Uterus (tissue), 4 donors: Measurements from ENCODE around the gene SFSWAP. TPM values are rescaled to one million over a fixed set of nuclear protein-coding genes. Genes with fewer than 3 reads are reported as not detected.

Experiments
- DNase-seq, 2 donors: peaks; one replicate each; pipeline ENCODE4 v3.0.0-alpha.2; 2019 to 2020
- H3K27ac ChIP-seq, 2 donors: fragments of 200-600 bp; sonication (generic); 1 replicate in 1 of 2; 2 replicates in 1 of 2; pipeline ENCODE4 v1.5.1; 2016 to 2018
- H3K27me3 ChIP-seq, 2 donors: fragments of 200-600 bp; sonication (generic); one replicate each; pipeline ENCODE4 v1.5.1; 2018 to 2019; ENCODE audit warnings: control low read depth in 1 of 2
- H3K36me3 ChIP-seq, 2 donors: fragments of 200-600 bp; sonication (generic); one replicate each; pipeline ENCODE4 v1.5.1; 2019; ENCODE audit warnings: control low read depth in 1 of 2
- H3K4me1 ChIP-seq, 2 donors: fragments of 200-600 bp; sonication (generic); one replicate each; pipeline ENCODE4 v1.5.1; 2018 to 2019; ENCODE audit warnings: control low read depth in 1 of 2
- H3K4me3 ChIP-seq, 2 donors: fragments of 200-600 bp; sonication (generic); 1 replicate in 1 of 2; 2 replicates in 1 of 2; pipeline ENCODE4 v1.5.1; 2018 to 2019; ENCODE audit warnings: mild to moderate bottlenecking in 1 of 2
- H3K9me3 ChIP-seq, 2 donors: fragments of 200-600 bp; sonication (generic); one replicate each; pipeline ENCODE4 v1.5.1; 2019; ENCODE audit warnings: control low read depth in 1 of 2
- POLR2A ChIP-seq, 2 donors: fragments of 450-650 bp; IDR thresholded peaks; one replicate each; pipeline ENCODE4 v1.6.1; 2016; ENCODE audit warnings: antibody characterized with exemption in 2 of 2, mild to moderate bottlenecking in 1 of 2, moderate library complexity in 1 of 2
- intact Hi-C: fragments of 100-400 bp; cut with DNase I; formaldehyde crosslinking; loops from one replicate; pipeline ENCODE4 v1.15.1; 2023; ENCODE audit warnings: low total_unique reads
- total RNA-seq, 4 donors: library from RNA; depleted of rRNA in 3 of 4; stranded (reverse); fragments of >200 nt in 3 of 4; gene quantifications; one replicate each; pipeline versions ENCODE4 v1.1.0 to v1.2.4, GENCODE V29; 2014 to 2023
- TF ChIP-seq, protein P1 (sequence below), 4 experiments: fragments of 200-600 bp in 2 of 4; fragments of 450-650 bp in 2 of 4; sonication (generic) in 2 of 4; IDR thresholded peaks; one replicate each; pipeline ENCODE4 v1.5.1; 2016 to 2019; ENCODE audit warnings: antibody characterized with exemption in 4 of 4, mild to moderate bottlenecking in 2 of 4, moderate library complexity in 1 of 4
- donor health status: DM: yes; HTN: yes; CAD: no.

Gene SFSWAP
- total RNA-seq, 4 donors from 2014 or later: 25.3 to 78.1 (median 55.2) TPM

DNA sequence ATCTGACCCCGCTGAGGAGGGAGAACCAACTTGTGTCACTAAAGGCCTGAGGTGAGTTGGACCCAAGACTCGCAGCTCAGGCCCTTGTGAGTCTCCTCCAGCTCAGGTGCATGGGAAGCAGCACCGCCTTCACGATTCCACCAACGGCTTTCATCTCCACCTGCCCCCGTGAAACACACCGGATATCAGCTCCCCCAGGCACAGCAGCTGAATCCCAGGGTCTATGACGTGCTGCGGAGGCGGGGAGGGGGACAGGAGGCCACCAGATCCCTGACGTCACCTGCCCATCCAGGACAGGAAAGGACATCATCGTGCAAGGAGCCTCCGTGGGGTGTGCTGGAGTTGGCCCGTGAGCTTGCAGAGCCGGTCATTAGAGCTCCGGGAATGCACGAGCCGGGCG is 18.5 kb upstream of the SFSWAP start:
- Histone ChIP-seq H3K27ac (no peak overlapping the region), H3K9me3 (no peaks in the 10 kb centered on the region), H3K27me3 (no peaks in the 10 kb centered on the region), H3K4me3 (no peak overlapping the region), H3K4me1 (no peaks in the 10 kb centered on the region), H3K36me3 (no peaks in the 10 kb centered on the region)
- intact Hi-C loops: no loop called here
- TF ChIP-seq, protein P1, sequence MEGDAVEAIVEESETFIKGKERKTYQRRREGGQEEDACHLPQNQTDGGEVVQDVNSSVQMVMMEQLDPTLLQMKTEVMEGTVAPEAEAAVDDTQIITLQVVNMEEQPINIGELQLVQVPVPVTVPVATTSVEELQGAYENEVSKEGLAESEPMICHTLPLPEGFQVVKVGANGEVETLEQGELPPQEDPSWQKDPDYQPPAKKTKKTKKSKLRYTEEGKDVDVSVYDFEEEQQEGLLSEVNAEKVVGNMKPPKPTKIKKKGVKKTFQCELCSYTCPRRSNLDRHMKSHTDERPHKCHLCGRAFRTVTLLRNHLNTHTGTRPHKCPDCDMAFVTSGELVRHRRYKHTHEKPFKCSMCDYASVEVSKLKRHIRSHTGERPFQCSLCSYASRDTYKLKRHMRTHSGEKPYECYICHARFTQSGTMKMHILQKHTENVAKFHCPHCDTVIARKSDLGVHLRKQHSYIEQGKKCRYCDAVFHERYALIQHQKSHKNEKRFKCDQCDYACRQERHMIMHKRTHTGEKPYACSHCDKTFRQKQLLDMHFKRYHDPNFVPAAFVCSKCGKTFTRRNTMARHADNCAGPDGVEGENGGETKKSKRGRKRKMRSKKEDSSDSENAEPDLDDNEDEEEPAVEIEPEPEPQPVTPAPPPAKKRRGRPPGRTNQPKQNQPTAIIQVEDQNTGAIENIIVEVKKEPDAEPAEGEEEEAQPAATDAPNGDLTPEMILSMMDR (IDR thresholded peaks at IDR 0.05): no peak
- no peak for TF ChIP-seq POLR2A (IDR thresholded peaks at IDR 0.05)
- no peak for DNase-seq

DNA sequence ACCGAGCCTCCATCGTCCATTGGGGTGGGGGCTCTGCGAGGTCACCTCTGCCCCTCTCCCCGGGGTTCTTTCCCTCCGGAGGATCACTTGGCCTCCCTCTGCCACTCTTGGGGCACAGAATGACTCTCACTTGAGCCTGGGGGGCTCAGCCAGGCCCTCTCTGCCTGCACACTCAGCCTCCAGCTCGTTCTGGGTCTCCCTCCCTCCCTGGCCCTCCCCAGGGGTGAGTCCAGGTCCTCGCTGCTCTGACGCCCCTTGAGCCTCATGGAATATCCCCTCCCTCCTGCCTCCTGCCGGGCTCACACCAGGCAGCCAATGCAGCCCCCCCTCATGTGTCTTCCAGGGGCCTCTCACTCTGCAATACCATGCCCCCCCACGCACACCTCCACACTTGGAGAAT is 17.7 kb upstream of the SFSWAP start:
- H3K9me3 ChIP-seq: no peaks in the 10 kb centered on the region
- DNase-seq: no peak
- no peaks in the 10 kb centered on the region for H3K4me1 ChIP-seq
- H3K27me3 ChIP-seq: no peaks in the 10 kb centered on the region
- TF ChIP-seq POLR2A (IDR thresholded peaks at IDR 0.05): no peak
- TF ChIP-seq, protein P1 (IDR thresholded peaks at IDR 0.05): no peak
- no peak overlapping the region for H3K4me3 ChIP-seq
- H3K36me3 ChIP-seq: no peaks in the 10 kb centered on the region
- intact Hi-C loops: no loop called here
- no peak overlapping the region for H3K27ac ChIP-seq

DNA sequence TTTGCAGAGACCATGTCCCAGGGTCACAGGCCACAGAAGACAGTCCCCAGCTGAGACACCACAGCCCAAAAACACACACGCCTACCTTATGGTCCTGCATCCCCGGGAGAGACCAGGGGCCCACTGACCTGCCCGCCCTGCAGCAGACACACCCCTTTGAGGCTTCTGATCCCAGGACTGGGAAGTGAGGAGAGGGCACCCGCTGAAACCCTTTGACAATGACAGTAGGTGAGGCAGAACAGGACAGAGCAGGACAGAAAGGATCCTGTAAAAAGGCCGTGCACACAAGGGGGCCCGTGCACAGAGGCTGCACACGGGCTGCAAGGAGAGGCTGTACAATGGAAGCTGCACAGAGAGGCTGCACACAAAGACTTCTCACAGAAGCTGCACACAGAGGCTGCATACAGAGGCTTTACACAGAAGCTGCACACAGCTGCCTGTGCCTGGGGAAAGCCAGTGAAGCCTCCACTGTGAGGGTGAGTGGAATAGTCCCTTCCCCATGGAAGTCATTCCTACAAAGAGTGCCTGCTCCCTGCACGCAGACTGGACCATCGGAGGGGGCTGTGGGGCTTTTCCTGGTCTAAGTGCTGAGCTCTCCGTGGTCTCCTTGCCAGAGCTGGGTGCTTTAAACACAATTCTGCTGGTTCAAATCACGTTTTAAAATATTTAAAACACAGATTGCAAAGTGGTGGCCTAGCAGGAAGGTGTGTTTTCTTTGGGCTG is 16.6 kb upstream of the SFSWAP start:
- no peaks in the 10 kb centered on the region for H3K9me3 ChIP-seq
- TF ChIP-seq, protein P1 (IDR thresholded peaks at IDR 0.05): no peak
- no peak for TF ChIP-seq POLR2A (IDR thresholded peaks at IDR 0.05)
- H3K4me1 ChIP-seq: no peaks in the 10 kb centered on the region
- H3K4me3 ChIP-seq: no peak overlapping the region
- H3K36me3 ChIP-seq: no peaks in the 10 kb centered on the region
- no peak overlapping the region for H3K27ac ChIP-seq
- H3K27me3 ChIP-seq: no peaks in the 10 kb centered on the region
- no peak for DNase-seq
- intact Hi-C loops: no loop called here

DNA sequence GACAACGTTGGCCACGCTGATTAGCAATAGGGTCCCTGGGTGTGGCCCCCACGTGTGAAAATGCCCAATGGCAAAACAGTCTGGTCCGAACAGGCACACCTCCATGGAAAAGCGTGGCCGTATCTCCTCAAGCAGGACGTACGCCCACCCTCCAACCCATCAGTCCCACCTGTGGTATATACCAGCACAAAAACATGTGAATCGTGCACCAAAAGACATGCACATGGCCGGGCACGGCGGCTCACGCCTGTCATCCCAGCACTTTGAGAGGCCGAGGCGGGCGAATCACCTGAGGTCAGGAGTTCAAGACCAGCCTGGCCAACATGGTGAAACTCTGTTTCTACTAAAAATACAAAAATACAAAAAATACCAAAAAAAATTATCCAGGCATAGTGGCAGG is 14.9 kb upstream of the SFSWAP start:
- intact Hi-C loops: no loop called here
- no peaks in the 10 kb centered on the region for H3K4me1 ChIP-seq
- TF ChIP-seq, protein P1 (IDR thresholded peaks at IDR 0.05): no peak
- no peak for TF ChIP-seq POLR2A (IDR thresholded peaks at IDR 0.05)
- DNase-seq: no peak
- no peaks in the 10 kb centered on the region for H3K36me3 ChIP-seq
- no peak overlapping the region for H3K27ac ChIP-seq
- H3K9me3 ChIP-seq: no peaks in the 10 kb centered on the region
- no peak overlapping the region for H3K4me3 ChIP-seq
- H3K27me3 ChIP-seq: no peaks in the 10 kb centered on the region

DNA sequence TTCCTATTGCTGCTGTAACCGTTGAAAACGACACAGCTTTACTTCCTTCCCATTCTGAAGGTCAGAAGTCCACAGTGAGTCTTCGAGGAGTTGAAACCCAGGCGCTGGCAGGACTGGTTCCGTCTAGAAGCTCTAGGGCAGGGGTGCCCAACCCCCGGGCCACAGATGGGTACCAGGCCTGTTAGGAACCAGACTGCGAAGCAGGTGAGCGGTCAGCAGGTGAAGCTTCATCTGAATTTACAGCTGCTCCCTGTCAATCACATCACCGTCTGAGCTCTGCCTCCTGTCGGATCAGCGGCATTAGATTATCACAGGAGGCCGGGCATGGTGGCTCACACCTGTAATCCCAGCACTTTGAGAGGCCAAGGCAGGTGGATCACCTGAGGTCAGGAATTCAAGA is 12.6 kb upstream of the SFSWAP start:
- H3K36me3 ChIP-seq: no peaks in the 10 kb centered on the region
- H3K4me1 ChIP-seq: no peaks in the 10 kb centered on the region
- no peak for TF ChIP-seq POLR2A (IDR thresholded peaks at IDR 0.05)
- TF ChIP-seq, protein P1 (IDR thresholded peaks at IDR 0.05): no peak
- H3K9me3 ChIP-seq: peaks cover 0 to 2% of the 10 kb centered on the region in 2 donors
- intact Hi-C loops: no loop called here
- DNase-seq: no peak
- no peaks in the 10 kb centered on the region for H3K27me3 ChIP-seq
- no peak overlapping the region for H3K27ac ChIP-seq
- no peak overlapping the region for H3K4me3 ChIP-seq
